HG03159 (cell line): Measurements from ENCODE around the gene DYSF.
"Not testable (repeated sequence)": the region's sequence is repeated elsewhere in the genome, so short reads cannot be mapped to it uniquely, and the experiment has no call there.

Experiments
- ATAC-seq: cut with Tn5 transposase; IDR thresholded peaks from one replicate; pipeline ENCODE4 v1.9.1; 2021; ENCODE audit warnings: mild to moderate bottlenecking, moderate library complexity; ENCODE audit not compliant: unreplicated experiment

DYSF gene

DNA sequence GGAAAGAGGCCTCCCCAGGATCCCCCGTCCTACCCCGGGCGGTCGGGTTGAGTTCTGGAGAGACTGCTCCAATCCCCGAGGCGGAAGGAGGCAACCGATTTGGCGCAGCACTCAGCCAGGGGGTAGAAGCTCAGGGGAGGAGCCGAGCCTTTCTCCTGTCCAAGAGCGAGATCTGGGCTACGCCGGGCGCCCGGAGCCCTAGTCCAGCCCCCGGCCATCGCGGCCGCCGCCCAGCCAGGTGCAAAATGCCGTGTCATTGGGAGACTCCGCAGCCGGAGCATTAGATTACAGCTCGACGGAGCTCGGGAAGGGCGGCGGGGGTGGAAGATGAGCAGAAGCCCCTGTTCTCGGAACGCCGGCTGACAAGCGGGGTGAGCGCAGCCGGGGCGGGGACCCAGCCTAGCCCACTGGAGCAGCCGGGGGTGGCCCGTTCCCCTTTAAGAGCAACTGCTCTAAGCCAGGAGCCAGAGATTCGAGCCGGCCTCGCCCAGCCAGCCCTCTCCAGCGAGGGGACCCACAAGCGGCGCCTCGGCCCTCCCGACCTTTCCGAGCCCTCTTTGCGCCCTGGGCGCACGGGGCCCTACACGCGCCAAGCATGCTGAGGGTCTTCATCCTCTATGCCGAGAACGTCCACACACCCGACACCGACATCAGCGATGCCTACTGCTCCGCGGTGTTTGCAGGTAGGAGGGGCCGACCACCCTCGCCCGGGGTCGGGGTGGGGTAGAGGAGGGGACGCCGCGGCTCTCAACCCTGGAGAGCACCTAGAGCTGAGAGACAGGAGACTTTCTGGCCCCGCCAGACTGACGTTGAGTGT is at the start of gene DYSF:
DYSF (plus strand) TSS at position 158 of the 817 bp plus-strand sequence.
- ATAC-seq: no peak

DNA sequence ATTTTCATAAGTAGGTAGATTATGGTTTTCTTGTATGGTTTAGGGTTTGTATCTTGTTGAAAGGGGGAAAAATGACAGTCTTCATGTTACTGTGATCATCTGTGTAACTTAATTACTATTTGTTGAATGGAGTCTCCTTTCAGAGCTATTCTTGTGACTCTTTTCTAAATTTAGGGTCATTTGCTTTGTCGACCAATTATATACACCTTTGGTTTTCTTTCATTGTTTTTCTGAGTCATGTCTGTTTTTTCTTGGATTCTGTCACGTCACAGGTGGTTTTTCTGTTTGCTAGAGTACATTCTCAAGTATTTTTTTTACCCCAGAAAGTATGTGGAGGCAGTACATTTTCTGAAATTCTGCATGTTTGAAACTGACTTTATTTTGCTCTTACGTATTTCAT is 43.8 kb upstream of the DYSF start:
- ATAC-seq: no peak

DNA sequence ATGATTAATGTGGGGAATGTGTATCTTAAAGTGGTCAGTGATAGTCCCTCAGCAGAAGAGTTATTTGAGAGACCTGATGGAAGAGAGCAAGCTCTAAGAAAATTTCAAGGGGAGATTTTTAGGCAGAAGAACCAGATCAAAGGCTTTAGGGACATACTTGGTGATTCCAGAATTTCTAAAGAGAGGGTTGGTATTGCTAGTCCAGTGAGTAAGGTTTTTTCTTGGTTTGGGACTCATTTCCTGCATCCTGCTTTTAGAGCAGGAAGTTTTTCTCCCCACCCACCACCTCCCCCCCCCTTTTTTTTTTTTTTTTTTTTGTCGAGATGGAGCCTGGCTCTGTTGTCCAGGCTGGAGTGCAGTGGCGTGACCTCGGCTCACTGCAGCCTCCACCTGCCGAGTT is 42.7 kb upstream of the DYSF start:
- no peak for ATAC-seq

DNA sequence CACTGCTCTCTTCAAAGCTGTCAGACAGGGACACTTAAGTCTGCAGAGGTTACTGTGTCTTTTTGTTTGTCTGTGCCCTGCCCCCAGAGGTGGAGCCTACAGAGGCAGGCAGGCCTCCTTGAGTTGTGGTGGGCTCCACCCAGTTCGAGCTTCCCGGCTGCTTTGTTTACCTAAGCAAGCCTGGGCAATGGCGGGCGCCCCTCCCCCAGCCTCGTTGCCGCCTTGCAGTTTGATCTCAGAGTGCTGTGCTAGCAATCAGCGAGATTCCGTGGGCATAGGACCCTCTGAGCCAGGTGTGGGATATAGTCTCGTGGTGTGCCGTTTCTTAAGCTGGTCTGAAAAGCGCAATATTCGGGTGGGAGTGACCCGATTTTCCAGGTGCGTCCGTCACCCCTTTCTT is 36.5 kb upstream of the DYSF start:
- ATAC-seq: not testable (repeated sequence)

DNA sequence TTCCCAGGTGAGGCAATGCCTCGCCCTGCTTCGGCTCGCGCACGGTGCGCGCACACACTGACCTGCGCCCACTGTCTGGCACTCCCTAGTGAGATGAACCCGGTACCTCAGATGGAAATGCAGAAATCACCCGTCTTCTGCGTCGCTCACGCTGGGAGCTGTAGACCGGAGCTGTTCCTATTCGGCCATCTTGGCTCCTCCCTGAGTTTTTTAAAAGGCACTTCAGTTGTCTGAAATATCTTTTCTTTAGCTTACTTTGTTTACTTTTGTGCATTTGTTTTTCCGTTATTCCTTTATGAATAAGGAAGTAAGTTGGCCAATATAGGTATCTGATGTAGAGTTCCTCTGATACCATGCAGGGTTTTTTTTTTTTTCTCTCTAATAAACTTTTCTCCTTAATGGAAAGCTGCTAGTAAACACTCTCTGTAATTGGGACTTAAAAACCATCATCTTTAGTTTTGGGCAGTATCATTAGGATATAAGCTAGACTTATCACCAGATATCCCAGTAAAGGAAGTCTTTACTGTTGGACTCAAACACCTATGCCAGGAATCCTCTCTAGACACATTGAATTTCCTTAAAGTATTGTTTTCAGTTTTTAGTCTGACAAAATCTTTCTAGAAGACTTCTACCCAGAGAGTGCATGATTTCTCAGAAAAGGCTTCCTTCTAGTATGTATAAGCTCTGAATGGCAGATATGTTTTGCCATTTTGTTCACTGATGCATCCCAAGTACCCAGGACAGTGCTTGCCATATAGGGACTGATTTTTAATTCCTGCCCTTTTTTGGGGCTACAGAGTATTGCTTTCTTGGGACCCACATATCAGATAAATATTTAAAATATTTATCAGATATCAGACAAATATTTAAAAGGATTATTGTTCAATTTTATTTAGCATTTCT is 35.8 kb upstream of the DYSF start:
- ATAC-seq: no peak

DNA sequence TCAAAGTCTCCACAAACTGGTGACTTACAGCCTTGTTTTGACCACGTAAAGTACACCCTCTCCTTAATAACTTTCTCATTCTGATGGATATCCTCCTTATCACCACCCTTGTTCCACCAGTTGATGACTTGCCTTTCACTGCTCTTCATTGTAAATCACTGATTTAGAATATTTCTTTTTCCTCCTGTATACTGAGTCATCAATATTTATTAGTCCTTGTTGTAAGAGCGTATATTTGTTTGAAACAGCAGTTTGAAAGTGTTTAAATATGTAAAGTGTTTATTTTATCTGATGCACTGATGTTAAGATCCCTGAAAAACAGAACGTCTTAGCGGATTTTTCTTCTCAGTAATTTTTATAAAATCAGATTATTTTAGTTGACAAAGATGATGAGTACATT is 34.2 kb upstream of the DYSF start:
- no peak for ATAC-seq

DNA sequence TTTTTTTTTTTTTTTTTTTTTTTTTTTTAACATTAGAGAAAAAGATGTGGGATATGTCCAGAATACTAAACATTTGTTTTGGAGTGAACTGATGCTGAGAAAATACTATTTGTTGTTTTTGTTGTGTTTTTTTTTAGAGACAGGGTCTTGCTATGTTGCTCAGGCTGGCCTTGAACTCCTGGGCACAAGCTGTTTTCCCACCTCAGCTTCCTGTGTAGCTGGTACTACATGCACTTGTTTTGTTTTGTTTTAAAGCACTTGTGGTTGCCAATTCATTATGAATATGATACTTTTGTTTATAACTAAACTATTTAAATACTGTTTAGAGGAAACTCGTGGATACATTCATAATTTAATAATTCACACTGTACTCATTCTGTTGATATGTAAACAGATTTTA is 33.4 kb upstream of the DYSF start:
- ATAC-seq: no peak

DNA sequence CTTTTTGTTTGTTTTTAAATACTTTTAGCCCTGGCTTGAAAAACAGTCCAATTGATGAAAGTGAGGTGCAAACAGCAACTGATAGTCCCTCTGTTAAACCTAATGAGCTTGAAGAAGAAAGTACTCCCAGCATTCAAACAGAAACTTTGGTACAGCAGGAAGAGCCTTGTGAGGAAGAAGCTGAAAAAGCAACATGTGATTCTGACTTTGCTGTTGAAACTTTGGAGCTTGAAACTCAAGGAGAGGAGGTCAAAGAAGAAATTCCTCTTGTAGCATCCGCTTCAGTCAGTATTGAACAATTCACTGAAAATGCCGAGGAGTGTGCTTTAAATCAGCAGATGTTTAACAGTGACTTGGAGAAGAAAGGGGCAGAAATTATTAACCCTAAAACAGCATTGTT is 30.6 kb upstream of the DYSF start:
- ATAC-seq: no peak

DNA sequence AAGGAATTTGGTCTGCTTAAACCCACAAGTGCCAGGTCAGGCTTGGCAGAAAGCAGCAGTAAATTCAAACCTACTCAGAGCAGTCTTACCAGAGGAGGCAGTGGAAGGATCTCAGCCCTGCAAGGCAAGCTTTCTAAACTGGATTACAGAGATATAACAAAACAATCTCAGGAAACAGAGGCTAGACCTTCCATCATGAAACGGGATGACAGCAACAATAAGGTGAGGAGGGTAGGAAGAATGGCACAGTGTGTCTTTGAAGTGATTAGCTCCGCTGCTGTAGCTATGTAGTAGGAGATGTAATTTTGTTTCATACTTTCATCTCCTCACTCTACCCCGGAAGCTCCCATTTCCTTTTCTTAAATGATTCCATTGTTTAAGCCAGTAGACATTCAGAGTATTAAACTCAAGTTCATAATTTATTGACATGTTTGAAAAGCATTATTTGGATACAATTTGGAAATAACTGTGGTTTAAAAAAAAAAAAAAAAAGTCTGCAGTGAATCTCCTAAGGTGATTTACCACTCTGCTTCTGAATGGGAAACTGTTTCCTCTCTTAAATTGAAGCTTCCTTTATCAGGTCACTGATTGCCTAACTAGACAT is 29.4 kb upstream of the DYSF start:
- no peak for ATAC-seq

DNA sequence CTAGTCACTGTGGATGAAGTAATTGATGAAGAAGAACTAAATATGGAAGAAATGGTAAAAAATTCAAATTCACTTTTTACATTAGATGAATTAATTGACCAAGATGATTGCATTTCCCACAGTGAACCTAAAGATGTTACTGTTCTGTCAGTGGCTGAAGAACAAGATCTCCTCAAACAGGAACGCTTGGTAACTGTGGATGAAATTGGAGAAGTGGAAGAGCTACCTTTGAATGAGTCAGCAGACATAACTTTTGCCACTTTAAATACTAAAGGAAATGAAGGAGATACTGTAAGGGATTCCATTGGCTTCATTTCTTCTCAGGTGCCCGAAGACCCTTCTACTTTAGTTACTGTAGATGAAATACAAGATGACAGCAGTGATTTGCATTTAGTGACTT is 26.6 kb upstream of the DYSF start:
- no peak for ATAC-seq

DNA sequence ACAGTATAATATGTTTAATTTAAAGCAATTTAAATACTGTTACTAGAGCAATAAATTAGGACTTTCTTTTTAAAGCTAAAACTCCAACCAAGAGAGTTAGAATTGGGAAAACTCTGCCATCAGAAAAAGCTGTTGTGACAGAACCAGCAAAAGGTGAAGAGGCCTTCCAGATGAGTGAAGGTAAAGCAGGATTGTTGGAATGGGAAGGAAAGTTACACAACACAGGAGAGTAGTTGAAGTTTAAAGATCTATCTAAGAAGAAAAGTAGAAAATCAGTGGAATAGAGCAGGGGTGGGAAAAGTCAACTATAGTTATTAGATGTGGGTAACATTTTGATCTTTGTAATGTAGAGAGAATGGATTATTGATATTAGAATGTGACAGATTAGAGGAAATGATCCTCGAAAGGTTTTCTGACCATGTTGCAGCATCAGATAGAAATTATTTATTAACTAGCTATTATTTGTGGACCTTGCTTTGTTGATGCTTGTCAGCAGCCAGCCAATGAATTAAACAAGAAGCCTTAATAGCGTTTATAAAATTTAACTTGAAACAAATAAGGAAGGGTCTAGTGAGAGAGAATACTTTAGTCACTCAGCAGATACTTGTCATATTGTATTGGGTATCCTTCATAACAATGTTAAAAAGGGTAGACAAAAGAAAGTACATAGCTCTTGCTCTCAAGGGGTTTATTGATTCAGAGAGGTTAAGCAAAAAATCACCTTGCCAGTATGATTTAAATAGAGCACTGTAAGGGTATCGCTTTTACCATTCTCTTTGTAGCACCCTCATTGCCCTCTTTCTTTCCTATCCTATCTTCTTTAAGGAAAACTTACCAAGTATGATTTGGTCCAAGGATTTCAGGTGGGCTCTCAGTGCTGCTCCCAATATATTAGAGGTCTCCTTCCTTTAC is 24.6 kb upstream of the DYSF start:
- ATAC-seq: no peak

DNA sequence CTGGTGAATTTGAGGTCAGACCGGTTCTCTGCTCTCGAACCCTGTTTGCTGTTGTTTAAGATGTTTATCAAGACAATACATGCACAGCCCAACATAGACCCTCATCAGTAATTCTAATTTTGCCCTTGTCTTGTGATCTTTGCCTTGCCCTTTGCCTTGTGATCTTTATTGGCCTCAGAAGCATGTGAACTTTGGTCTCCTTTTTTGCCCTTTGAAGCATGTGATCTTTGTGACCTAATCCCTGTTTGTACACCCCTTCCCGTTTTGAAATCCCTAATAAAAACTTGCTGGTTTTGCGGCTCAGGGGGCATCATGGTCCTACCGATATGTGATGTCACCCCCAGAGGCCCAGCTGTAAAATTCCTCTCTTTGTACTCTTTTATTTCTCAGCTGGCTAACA is 8.2 kb upstream of the DYSF start:
- ATAC-seq: not testable (repeated sequence)

DNA sequence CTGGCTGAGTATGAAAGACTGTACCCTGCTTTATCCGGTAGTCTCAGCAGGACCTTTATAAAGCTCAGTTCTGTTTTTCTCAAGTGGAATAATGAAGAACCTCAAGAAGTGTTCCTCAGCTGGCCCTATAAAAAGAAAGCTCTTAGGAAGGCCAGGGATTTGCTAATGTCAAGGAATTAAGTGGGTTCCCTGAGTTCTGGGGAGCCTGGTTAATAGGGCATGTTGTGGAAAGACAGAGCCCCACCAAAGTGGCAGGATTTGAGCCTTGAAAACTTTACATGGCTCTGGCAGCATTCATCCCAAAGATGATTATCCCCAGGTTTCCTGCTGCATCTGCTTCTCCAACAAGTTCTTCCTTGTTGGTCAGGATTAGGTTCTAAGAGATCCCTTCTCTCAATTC is 6.9 kb upstream of the DYSF start:
- ATAC-seq: no peak

DNA sequence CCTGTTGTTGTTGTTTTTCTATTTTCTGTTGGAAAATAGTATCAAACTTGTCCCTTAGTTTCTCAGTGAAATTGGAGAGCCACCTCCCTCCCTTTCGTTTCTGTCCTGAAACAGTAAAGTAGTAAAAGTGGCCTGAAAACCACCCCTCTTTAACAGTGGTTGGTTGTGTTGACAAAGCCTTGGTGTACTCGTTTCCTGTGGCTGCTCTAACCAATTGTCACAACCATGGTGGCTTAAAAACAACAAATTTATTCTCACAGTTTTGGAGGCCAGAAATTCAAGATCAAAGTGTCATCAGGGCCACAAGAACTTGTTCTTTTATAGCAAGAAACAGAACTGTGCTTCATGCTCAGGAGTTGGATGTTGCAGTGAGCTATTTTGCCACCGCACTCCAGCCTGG is 4.0 kb upstream of the DYSF start:
- no peak for ATAC-seq

DNA sequence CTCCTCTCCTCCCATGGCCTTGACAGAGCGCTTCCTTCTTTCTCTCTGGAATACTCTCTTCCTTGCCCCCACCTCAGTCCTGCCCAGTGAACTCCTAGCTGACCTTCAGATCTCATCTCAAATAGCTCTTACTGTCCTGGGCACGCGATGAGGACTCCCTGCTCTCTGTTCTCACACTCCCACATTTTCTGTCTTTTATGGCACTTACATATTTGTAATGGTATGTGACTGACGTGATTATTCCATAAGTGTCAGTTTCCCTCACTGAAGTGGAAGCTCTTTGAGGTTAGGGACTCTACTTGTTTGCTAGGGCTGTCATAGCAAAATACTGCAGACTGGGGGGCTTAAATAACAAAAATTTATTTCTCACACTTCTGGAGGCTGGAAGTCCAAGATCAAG is 1.7 kb upstream of the DYSF start:
- no peak for ATAC-seq

DNA sequence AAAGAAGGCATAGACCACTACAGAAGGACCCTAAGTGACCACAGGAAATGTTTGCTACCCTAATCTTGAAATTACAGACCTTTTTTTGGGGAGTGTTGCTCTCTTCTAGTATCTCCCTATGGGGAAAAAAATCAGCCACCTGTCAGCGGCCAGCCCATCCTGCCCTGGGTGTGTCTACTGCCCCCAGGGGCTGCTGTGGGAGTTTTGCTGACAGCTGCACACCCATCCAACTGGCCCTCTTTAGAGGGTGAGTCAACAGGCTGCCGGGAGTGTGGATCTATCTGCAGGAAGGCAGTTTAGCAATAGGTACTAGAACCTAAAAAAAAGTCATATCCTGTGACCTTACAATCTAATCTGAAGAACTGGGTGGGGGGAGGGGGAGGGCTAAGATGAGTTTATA is 796 bp upstream of the DYSF start:
- ATAC-seq: no peak

DNA sequence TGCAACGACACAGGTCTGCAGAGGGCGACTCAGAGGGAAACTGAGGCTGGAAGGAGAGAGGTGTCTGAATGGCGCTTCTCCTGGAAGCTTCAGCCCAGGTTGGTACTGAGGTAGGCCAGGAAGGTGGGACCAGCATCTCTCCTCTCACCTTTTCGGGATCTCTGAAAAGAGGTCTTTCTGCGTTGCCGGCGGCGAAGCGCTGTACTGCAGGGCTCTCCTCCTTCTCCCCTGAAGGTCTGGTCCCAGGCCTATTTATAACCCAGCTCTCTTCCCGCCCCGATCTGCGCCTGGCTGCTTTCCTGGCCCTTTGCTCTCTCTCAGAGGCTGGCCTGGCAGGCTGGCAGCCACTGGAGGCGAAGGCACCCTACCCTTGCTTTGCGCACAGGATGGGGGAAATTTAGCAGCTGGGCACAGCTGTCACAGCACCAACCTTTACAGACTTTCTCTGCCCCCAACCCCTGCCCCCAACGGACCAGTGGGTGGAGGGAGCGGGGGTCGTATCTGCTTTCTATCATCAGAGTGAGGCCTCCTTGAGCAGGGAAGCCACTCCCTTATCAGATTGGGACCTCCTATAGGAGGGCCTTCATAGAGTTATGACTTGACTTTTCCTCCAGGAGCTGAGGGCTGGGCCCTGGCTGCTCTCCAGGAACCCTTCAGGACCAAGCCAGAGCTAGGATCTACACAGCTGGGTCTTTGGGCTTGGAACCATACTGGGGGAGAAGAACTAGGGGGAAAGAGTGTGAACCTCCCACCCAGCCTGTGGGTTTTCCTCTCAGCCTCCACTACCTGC is 1.1 kb downstream of the DYSF start:
- no peak for ATAC-seq

DNA sequence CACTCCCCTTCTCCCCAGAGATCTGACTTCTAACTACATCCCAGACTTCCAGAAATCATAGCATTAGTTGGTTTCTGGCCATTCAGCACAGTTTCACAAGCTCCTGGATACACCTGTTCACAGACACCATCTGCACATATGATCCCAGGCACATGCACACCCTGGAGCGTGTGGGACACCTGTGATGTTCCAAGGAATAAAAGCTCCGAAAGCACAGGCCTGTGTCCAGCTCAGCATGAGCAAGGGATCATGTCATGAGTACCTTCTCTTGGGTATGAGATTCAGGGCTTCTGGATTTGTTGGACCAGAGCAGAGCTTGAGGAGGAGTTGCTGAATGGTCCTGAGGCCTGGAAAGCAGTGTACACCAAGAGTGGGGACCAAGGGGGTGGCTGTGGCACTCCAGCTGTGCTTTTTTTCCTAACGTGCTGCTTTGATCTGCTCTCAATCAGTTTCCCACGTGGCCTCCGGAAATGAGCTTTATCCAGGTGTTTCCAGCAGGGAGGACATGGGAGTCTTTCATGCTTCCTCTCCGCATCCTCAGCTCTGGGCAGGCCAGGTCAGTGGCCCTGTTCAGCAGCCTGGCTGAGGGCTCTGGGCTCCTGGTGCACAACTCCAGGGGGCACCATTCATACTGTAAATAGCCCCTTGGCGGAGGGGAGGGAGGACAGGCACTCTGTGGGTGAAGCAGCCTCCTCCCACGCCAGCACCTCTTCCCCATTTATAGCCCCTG is 1.8 kb downstream of the DYSF start:
- ATAC-seq: no peak
